Activated CD4-positive, alpha-beta T cell treated with anti-CD3 and anti-CD28 coated beads for 4 hours (primary cell): Measurements from ENCODE around the gene CXCL11.
"Not testable (repeated sequence)": the region's sequence is repeated elsewhere in the genome, so short reads cannot be mapped to it uniquely, and the experiment has no call there.

ENCODE experiments used
- DNase-seq, 2 donors: peaks; one replicate each; pipeline ENCODE4 v3.0.0-alpha.2; 2020

CXCL11 gene

DNA sequence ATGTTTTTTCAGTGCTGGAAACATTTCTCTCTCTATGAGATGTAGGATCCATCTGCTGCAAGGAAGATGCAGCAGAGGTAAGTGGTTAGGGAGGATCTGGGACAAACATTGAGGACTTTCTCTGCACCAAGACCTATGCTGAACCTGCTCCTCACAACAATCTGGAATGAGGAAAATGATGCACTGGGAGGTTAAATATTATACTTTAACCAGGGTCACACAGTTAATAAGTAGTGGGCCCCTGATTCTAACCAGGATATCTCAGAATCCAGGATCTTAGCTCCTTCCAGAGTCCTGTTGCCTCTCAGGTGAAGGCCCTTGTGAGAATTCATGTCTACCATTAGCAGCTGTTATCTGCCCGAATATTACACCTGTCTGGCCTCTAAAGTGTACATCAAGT, 35.6 kb downstream of the CXCL11 start:
- no peak for DNase-seq

DNA sequence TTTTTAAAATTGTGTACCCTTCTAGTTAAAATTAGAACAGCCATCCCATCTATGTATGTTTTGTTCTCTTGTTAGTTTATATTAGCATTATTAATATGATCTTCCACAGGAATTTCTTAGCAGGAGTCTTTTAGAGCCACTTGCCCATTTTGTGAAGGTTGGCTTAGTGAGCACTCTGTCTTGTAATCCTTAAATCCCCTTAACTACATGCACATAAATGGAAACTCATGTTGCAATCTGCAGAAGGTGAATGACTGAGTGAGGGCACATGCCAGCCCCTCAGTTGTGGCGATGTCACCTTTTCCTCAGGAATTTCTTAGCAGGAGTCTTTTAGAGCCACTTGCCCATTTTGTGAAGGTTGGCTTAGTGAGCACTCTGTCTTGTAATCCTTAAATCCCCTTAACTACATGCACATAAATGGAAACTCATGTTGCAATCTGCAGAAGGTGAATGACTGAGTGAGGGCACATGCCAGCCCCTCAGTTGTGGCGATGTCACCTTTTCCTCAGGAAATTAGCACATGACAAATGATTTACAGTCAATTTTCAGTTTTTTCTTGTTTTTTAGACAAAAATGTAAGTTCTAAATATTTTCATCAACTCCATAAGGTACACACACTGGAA, 37.2 kb downstream of the CXCL11 start:
- DNase-seq, result not testable (repeated sequence)

DNA sequence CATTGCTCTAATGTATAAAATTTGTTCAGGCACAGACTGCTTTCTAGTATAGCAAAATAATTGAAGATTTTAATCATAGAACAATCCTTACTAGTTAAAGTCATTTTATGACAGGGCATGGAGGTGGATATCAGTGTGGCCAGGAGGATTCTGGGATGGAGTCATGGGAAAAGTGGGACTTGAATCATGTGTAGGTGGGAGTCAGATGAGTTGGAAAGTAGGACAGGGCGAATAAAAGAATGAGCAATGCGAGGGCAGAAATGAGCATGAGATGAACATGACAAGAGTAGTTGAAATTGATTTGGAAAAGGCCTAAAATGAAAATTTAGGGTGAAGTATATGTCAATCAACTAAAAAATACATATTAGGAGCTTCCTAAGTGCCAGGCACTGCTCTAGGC, 37.9 kb downstream of the CXCL11 start:
- DNase-seq, result no peak

DNA sequence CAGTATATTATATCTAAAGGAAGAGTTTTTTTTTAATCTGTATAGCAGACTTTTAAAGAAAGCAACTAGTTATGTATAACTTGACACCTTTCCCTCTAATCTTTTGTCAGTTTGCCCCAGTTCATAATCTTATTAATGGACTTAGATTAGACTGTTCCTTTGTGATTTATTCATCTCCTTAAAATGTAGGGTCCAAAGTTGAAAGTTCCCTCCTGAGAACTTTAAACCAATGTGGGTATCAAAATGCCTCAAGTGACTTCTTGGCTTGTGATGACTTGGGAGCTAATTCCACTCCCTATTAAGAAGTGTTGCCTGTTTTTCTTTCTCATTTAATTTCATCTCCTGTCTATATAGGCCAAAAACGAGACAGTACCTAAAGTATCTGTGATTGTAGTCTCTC, 38.8 kb downstream of the CXCL11 start:
- DNase-seq, result no peak

DNA sequence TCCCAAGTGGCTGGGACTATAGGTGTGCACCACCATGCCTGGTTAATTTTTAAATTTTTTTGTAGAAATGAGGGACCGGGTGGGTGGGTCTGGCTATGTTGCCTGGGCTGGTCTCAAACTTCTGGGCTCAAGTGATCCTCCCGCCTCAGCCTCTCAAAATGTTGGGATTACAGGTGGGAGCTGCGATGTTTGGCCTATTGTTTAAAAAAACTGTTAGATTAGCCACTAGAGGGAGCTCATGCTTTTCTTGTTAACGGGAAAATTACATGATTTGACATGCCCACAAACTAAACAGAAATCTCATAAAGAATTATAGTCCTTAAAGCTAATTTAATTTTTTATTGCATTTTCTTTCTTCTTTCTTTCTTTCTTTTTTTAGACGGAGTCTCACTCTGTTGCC, 40.1 kb downstream of the CXCL11 start:
- no peak for DNase-seq

DNA sequence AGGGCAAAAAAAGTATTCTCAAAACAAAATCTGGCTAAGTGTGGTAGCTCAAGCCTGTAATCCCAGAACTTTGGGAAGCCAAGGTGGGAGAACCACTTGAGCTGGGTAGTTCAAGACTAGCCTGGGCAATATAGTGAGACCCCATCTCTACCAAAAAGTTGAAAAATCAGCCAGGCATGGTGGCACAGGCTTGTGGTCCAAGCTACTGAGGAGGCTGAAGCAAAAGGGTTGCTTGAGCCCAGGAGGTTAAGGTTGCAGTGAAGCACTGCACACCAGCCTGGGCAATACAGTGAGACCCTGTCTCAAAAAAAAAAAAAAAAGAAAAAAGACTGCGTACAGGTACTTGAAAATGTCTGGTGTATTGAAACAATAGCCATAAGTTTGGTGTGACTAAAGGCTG, 43.4 kb downstream of the CXCL11 start:
- no peak for DNase-seq

DNA sequence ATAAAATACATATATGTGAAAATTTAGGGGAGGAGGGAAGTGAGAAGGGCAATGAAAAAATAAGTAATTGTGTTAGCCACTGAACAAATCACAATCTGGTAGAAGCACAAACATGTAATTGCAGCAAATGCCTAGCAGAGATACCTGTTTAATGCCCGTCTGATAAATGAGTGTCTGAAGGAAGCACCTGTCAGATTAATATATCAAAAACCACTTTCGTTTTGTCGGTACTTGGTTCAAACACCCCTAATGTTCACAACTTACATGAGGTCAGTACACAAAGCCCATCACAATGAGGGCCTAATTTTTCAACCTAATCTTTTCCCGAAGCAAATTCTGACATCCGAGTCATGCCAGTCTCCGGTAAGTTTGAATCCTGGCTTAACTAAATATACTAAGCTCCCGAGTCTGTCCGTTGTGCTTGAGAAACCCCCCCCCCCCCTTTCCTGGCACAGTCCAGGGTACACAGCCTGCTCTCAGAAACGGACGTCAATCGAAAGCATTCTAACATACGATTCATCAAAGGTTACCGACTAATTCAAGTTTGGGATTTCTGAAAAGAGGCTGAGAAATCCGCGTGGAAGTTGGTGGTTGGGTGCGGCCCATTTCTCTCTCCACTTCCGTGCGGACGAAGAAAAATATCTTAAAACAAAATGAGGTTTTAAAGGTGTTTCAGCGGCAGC, 45.9 kb downstream of the CXCL11 start:
- no peak for DNase-seq

DNA sequence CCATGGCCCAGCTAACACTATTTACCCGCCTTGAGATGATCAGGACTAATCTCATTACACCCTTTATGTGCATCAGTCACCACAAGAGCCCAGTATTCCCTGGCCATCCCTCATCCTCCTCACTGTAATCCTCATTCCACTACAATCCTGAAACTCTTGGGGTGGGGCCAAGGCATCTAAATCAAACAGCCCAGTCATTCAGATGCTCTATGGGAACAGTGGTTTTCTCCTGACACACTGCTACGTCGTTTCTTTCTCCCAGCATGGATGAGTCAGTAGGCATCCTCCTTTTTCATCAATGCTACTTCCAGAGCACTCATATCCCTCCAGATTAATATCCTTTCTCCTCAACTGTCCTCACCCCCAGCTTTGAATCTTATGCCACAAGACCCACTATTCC, 50.8 kb downstream of the CXCL11 start:
- DNase-seq, result no peak
